ENCODE results near the gene NPHP4. TPM values are rescaled to one million over a fixed set of nuclear protein-coding genes. Genes with fewer than 3 reads are reported as not detected.

Gene NPHP4
- total RNA-seq, 2 experiments from 2014 or later: 13.4 to 24.2 TPM

- H3K27ac ChIP-seq (ENCODE audit: low read depth, low read length, poor library complexity, severe bottlenecking): no peak overlapping the region
- H3K4me2 ChIP-seq (ENCODE audit: low read length): no peak overlapping the region
- H4K20me1 ChIP-seq (ENCODE audit: insufficient read depth, low read length): no peaks in the 10 kb centered on the region
- intact Hi-C loops (cut with micrococcal nuclease; ENCODE audit: unreplicated experiment): no loop called here
- H3K79me2 ChIP-seq (ENCODE audit: insufficient read depth, low read depth, low read length): no peaks in the 10 kb centered on the region
- no peaks in the 10 kb centered on the region for H3K36me3 ChIP-seq (ENCODE audit: insufficient read depth, low read length)
- no peak for DNase-seq (ENCODE audit: low spot score)
- no TSS peak for BruUV-seq (replicated peaks)
- H3K4me1 ChIP-seq (ENCODE audit: insufficient read depth, low read length, poor library complexity, severe bottlenecking): no peaks in the 10 kb centered on the region
- CTCF ChIA-PET (ENCODE audit: unreplicated experiment): no interaction called here
- TF ChIP-seq CTCF (conservative IDR thresholded peaks at IDR 0.05; ENCODE audit: low read length) (no peak), EZH2phosphoT487 (IDR thresholded peaks at IDR 0.05; ENCODE audit: borderline replicate concordance, low read depth, low read length) (no peak)
- H3K4me3 ChIP-seq (ENCODE audit: low read depth, low read length, poor library complexity, severe bottlenecking): no peak overlapping the region
- POLR2A ChIA-PET: no interaction called here
- no peaks in the 10 kb centered on the region for H3K9me3 ChIP-seq (ENCODE audit: low read length)
- H3K9me2 ChIP-seq (ENCODE audit: insufficient read depth, low read length): no peaks in the 10 kb centered on the region
- no peak overlapping the region for H2AFZ ChIP-seq (ENCODE audit: low read length)
Observed at GRCh38 chr1:5914676-5915365, 77.4 kb downstream of the NPHP4 start.

- intact Hi-C loops (cut with micrococcal nuclease; ENCODE audit: unreplicated experiment): no loop called here
- POLR2A ChIA-PET: no interaction called here
- Histone ChIP-seq H3K9me3 (ENCODE audit: low read length) (no peaks in the 10 kb centered on the region), H3K9me2 (ENCODE audit: insufficient read depth, low read length) (no peaks in the 10 kb centered on the region), H3K27ac (ENCODE audit: low read depth, low read length, poor library complexity, severe bottlenecking) (no peak overlapping the region), H3K79me2 (ENCODE audit: insufficient read depth, low read depth, low read length) (no peaks in the 10 kb centered on the region), H3K4me3 (ENCODE audit: low read depth, low read length, poor library complexity, severe bottlenecking) (no peak overlapping the region), H3K36me3 (ENCODE audit: insufficient read depth, low read length) (no peaks in the 10 kb centered on the region), H4K20me1 (ENCODE audit: insufficient read depth, low read length) (no peaks in the 10 kb centered on the region), H3K4me2 (ENCODE audit: low read length) (no peak overlapping the region), H3K4me1 (ENCODE audit: insufficient read depth, low read length, poor library complexity, severe bottlenecking) (no peaks in the 10 kb centered on the region), H2AFZ (ENCODE audit: low read length) (no peak overlapping the region)
- TF ChIP-seq CTCF (conservative IDR thresholded peaks at IDR 0.05; ENCODE audit: low read length) (no peak), EZH2phosphoT487 (IDR thresholded peaks at IDR 0.05; ENCODE audit: borderline replicate concordance, low read depth, low read length) (no peak)
- no TSS peak for BruUV-seq (replicated peaks)
- CTCF ChIA-PET (ENCODE audit: unreplicated experiment): no interaction called here
- DNase-seq (ENCODE audit: low spot score): no peak
Observed at GRCh38 chr1:5913876-5914275, 78.3 kb downstream of the NPHP4 start.

- Histone ChIP-seq H4K20me1 (ENCODE audit: insufficient read depth, low read length) (no peaks in the 10 kb centered on the region), H3K79me2 (ENCODE audit: insufficient read depth, low read depth, low read length) (no peaks in the 10 kb centered on the region), H3K4me1 (ENCODE audit: insufficient read depth, low read length, poor library complexity, severe bottlenecking) (no peaks in the 10 kb centered on the region), H3K36me3 (ENCODE audit: insufficient read depth, low read length) (no peaks in the 10 kb centered on the region), H3K9me3 (ENCODE audit: low read length) (no peaks in the 10 kb centered on the region), H3K4me3 (ENCODE audit: low read depth, low read length, poor library complexity, severe bottlenecking) (no peak overlapping the region), H3K4me2 (ENCODE audit: low read length) (no peak overlapping the region), H3K9me2 (ENCODE audit: insufficient read depth, low read length) (no peaks in the 10 kb centered on the region), H2AFZ (ENCODE audit: low read length) (no peak overlapping the region), H3K27ac (ENCODE audit: low read depth, low read length, poor library complexity, severe bottlenecking) (no peak overlapping the region)
- no peak for DNase-seq (ENCODE audit: low spot score)
- no TSS peak for BruUV-seq (replicated peaks)
- ChIA-PET CTCF (ENCODE audit: unreplicated experiment) (no interaction called here), POLR2A (interaction anchor here (0.7 kb wide), 1 partner anchor 34 kb away, joined by 7 read pairs; no protein-coding TSS in a partner anchor)
- intact Hi-C loops (cut with micrococcal nuclease; ENCODE audit: unreplicated experiment): no loop called here
- TF ChIP-seq EZH2phosphoT487 (IDR thresholded peaks at IDR 0.05; ENCODE audit: borderline replicate concordance, low read depth, low read length) (no peak), CTCF (conservative IDR thresholded peaks at IDR 0.05; ENCODE audit: low read length) (no peak)
Observed at GRCh38 chr1:5913078-5913845, 79.0 kb downstream of the NPHP4 start.
